ENCODE measurements around the gene SARDH.

DNA sequence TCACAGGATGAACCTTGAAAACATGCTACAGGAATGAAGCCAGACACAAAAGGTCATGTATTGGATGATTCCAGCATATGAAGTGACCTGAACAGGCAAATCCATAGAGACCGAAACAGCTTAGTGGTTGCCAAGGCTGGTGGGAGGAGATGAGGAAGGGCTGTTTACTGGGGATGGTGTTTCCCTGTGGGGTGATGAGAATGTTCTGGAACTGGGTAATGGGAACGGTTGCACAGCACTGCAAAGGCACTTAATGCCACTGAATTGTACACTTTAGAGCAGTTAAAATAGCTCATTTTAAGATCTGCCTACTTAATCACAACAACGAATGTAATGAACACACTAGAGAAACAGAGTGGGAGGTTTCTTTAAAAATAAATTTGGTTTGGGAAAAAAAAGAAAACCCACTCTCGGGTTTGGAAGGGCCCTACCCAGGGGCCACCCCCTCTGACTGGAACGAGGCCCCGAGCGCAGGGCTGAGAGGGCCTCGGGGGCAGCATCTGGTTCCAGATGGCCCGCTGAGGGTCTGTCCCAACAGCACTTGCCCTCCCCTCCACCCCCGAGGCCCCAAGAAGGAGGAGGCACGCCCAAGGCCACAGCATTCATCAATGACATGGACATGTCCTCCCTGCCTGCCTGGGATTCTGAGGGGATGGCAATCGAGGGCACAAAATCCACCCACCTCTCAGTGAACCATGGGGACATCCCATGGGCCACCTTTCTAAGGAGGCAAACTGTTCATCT lies 31.7 kb downstream of the SARDH start:
- TF ChIP-seq, protein P1, sequence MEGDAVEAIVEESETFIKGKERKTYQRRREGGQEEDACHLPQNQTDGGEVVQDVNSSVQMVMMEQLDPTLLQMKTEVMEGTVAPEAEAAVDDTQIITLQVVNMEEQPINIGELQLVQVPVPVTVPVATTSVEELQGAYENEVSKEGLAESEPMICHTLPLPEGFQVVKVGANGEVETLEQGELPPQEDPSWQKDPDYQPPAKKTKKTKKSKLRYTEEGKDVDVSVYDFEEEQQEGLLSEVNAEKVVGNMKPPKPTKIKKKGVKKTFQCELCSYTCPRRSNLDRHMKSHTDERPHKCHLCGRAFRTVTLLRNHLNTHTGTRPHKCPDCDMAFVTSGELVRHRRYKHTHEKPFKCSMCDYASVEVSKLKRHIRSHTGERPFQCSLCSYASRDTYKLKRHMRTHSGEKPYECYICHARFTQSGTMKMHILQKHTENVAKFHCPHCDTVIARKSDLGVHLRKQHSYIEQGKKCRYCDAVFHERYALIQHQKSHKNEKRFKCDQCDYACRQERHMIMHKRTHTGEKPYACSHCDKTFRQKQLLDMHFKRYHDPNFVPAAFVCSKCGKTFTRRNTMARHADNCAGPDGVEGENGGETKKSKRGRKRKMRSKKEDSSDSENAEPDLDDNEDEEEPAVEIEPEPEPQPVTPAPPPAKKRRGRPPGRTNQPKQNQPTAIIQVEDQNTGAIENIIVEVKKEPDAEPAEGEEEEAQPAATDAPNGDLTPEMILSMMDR (conservative IDR thresholded peaks at IDR 0.05): no peak
- TF ChIP-seq EZH2 (IDR thresholded peaks at IDR 0.05; ENCODE audit: low read depth): no peak

Measured in PC-9 (cell line).